HG03196 (cell line): Measurements from ENCODE around the gene SPATA31D1.

ENCODE experiments used
- ATAC-seq: cut with Tn5 transposase; IDR thresholded peaks from one replicate; pipeline ENCODE4 v1.9.1; 2021; ENCODE audit not compliant: unreplicated experiment

SPATA31D1 gene

GRCh38 chr9:82021198-82021597, 32.6 kb downstream of the SPATA31D1 start:
- no peak for ATAC-seq

GRCh38 chr9:82022121-82022520, 33.5 kb downstream of the SPATA31D1 start:
- ATAC-seq: no peak

GRCh38 chr9:82024908-82025307, 36.3 kb downstream of the SPATA31D1 start:
- ATAC-seq: no peak

DNA sequence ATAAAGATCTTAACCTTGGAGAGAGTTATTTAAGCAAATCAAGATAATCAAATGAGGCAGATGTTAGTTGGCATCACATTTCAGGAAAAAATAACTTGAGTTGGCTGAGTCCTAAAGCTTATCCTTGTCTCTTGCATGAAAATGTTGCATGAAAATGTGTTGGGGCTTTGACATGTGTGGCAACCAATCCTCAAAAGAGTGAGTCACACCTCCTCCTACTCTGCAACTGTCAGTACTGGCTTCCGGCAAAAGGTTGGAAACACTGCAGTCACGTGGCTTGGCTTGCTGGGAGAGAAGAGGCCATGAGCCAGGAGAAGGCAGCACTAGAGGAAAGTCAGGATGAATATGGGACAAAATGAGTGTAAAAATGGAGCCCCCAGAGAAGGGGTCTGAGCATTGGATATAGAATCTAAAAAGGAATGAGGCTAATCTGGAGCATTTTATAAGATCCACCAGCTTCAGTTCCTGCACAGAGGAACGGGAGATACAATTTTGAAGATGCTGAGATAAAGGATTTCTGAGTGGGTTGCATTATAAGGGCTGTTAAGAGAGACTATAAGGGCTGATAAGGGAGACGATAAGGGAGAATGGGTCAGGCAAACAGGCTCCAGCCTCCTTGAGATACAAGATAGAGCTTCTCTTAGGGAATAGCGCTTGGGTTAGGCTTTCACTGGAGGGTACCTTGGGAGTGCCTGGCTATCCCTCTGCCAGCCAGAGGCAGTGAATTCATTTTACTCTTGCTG, 43.1 kb downstream of the SPATA31D1 start:
- ATAC-seq: no peak

GRCh38 chr9:82034956-82035731, 46.6 kb downstream of the SPATA31D1 start:
- ATAC-seq: no peak

- ATAC-seq: no peak
Measured at GRCh38 chr9:82036086-82036485, 47.5 kb downstream of the SPATA31D1 start.

DNA sequence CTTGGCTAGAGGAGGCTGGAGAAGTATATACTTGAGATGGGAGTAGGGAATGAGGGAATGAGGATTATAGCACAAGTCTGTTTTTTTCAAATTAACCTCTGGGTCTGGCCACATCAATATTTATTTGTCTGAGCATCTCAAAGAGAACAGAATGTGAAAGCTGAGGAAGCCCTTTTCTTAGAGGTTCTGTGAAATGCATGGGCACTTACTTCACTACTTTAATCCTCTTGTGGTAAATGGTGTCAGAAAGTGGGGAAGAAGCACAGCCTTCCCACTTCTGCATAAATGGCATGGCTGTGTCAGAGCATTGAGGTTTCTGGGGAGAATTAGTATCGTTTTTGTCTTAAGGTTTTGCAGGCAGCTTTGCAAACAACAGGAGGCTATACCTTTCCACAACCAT, 48.6 kb downstream of the SPATA31D1 start:
- no peak for ATAC-seq

- no peak for ATAC-seq
Measured at GRCh38 chr9:82038897-82039296, 50.3 kb downstream of the SPATA31D1 start.
